WTC11 (cell line): Measurements from ENCODE around the gene BEND5. TPM values are rescaled to one million over a fixed set of nuclear protein-coding genes. Genes with fewer than 3 reads are reported as not detected.

Experiments used
- ATAC-seq: fragments of 200-7000 bp; cut with Tn5 transposase; 2 replicates; pipeline ENCODE4 v1.10.0; 2021; ENCODE audit warnings: mild to moderate bottlenecking, moderate library complexity
- CTCF ChIA-PET: fragments of 300-600 bp; sonication (Branson Sonifier 250); formaldehyde crosslinking; loops from one replicate; lab custom pipeline; 2021; ENCODE audit warnings: antibody characterized with exemption; lab: Charles Lee
- POLR2A ChIA-PET: fragments of 350-600 bp; sonication (Branson Sonifier 250); formaldehyde crosslinking; loops from one replicate; lab custom pipeline; 2021; ENCODE audit warnings: antibody characterized with exemption; lab: Charles Lee
- DNase-seq: peaks from one replicate; pipeline ENCODE4 v3.0.0; 2021; ENCODE audit warnings: low spot score
- H3K27ac Mint-ChIP-seq: 2 replicates; pipeline ENCODE4 v1.8.0; 2021; ENCODE audit warnings: mixed read lengths
- H3K27me3 Mint-ChIP-seq: 2 replicates; pipeline ENCODE4 v1.8.0; 2021; ENCODE audit warnings: low read depth, mild to moderate bottlenecking, moderate library complexity, mixed read lengths
- H3K36me3 Mint-ChIP-seq: 2 replicates; pipeline ENCODE4 v1.8.0; 2021; ENCODE audit warnings: mixed read lengths
- H3K4me1 Mint-ChIP-seq: 2 replicates; pipeline ENCODE4 v1.8.0; 2022; ENCODE audit warnings: mixed read lengths
- H3K4me3 Mint-ChIP-seq: 2 replicates; pipeline ENCODE4 v1.8.0; 2021; ENCODE audit warnings: mild to moderate bottlenecking, moderate library complexity, mixed read lengths
- H3K9me3 Mint-ChIP-seq: 2 replicates; pipeline ENCODE4 v1.8.0; 2021; ENCODE audit warnings: mixed read lengths
- ATF2 ChIP-seq: sonication (generic); formaldehyde crosslinking; IDR thresholded peaks from 2 replicates; pipeline ENCODE4 v1.8.1; 2022; ENCODE audit warnings: low read depth, missing genetic modification reagents, borderline replicate concordance
- E2F4 ChIP-seq: sonication (generic); formaldehyde crosslinking; IDR thresholded peaks from 2 replicates; pipeline ENCODE4 v1.8.1; 2022; ENCODE audit warnings: low read depth, mild to moderate bottlenecking, moderate library complexity, missing genetic modification reagents, borderline replicate concordance
- FOXJ3 ChIP-seq: sonication (generic); formaldehyde crosslinking; IDR thresholded peaks from 2 replicates; pipeline ENCODE4 v1.9.0; 2021; ENCODE audit warnings: missing genetic modification reagents, mild to moderate bottlenecking, borderline replicate concordance
- IRF2 ChIP-seq: sonication (generic); formaldehyde crosslinking; IDR thresholded peaks from 2 replicates; pipeline ENCODE4 v1.8.0; 2022; ENCODE audit warnings: low read depth, missing genetic modification reagents, borderline replicate concordance
- NR2C2 ChIP-seq: sonication (generic); formaldehyde crosslinking; IDR thresholded peaks from 2 replicates; pipeline ENCODE4 v1.8.0; 2022; ENCODE audit warnings: mild to moderate bottlenecking, missing genetic modification reagents
- RELA ChIP-seq: sonication (generic); formaldehyde crosslinking; IDR thresholded peaks from 2 replicates; pipeline ENCODE4 v1.8.1; 2022; ENCODE audit warnings: missing genetic modification reagents, mild to moderate bottlenecking, borderline replicate concordance
- SP1 ChIP-seq: sonication (generic); formaldehyde crosslinking; conservative IDR thresholded peaks from 2 replicates; pipeline ENCODE4 v1.8.1; 2022; ENCODE audit warnings: missing genetic modification reagents
- TCF7 ChIP-seq: sonication (generic); formaldehyde crosslinking; IDR thresholded peaks from 2 replicates; pipeline ENCODE4 v1.8.0; 2022; ENCODE audit warnings: mild to moderate bottlenecking, low read depth, missing genetic modification reagents, moderate library complexity
- ZNF416 ChIP-seq: fragments of 250-450 bp; sonication (Bioruptor Pico); IDR thresholded peaks from 2 replicates; pipeline ENCODE4 v1.9.0; 2021; ENCODE audit warnings: mild to moderate bottlenecking, inconsistent platforms
- total RNA-seq: library from RNA; stranded (reverse); gene quantifications from 3 replicates; pipeline ENCODE4 v1.2.3, GENCODE V29; 2021
- TF ChIP-seq, protein P1 (sequence below): sonication (generic); formaldehyde crosslinking; IDR thresholded peaks from 2 replicates; pipeline ENCODE4 v1.8.1; 2022; ENCODE audit warnings: missing genetic modification reagents, borderline replicate concordance
- TF ChIP-seq, protein P2 (sequence below): sonication (generic); formaldehyde crosslinking; IDR thresholded peaks from 2 replicates; pipeline ENCODE4 v1.8.1; 2023; ENCODE audit warnings: mild to moderate bottlenecking, missing genetic modification reagents
- TF ChIP-seq, protein P3 (sequence below): fragments of 200-600 bp; IDR thresholded peaks from 2 replicates; pipeline ENCODE4 v1.8.0; 2022; ENCODE audit warnings: antibody characterized with exemption
- TF ChIP-seq, protein P4 (sequence below): sonication (generic); formaldehyde crosslinking; IDR thresholded peaks from 2 replicates; pipeline ENCODE4 v1.8.1; 2023; ENCODE audit warnings: mild to moderate bottlenecking, missing genetic modification reagents
- TF ChIP-seq, protein P5 (sequence below): sonication (generic); formaldehyde crosslinking; IDR thresholded peaks from 2 replicates; pipeline ENCODE4 v1.8.1; 2023; ENCODE audit warnings: mild to moderate bottlenecking, missing genetic modification reagents, moderate library complexity

BEND5 gene
- total RNA-seq, 1 experiment from 2014 or later = 4.9 TPM

DNA sequence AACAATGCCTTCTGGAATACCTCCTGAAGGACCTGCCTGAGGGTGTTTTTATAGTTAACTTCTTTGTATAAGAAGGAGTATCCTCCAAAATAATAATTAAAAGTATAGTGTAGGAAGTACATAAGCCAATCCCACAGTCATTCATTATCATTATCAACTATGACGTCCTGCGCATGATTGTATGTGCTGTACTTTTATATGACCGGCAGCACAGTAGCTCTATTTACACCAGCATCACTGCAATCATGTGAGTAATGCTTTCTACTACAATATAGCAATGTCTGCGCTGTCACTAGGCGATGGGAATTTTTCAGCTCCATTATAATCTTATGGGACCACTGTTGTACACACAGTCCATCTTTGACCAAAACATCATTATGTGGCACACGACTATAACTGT is 72.0 kb downstream of the BEND5 start:
- H3K27me3 Mint-ChIP-seq = no peaks in the 10 kb centered on the region
- no peak overlapping the region for H3K27ac Mint-ChIP-seq
- ATAC-seq = no peak
- no peaks in the 10 kb centered on the region for H3K9me3 Mint-ChIP-seq
- CTCF ChIA-PET = interaction anchor here (1.3 to 1.9 kb wide), 2 partner anchors 27 to 132 kb away, joined by 4 to 8 read pairs; no protein-coding TSS in a partner anchor
- H3K36me3 Mint-ChIP-seq = no peaks in the 10 kb centered on the region
- no peak for TF ChIP-seq TCF7 (CRISPR knock-in tag)
- TF ChIP-seq, protein P1, sequence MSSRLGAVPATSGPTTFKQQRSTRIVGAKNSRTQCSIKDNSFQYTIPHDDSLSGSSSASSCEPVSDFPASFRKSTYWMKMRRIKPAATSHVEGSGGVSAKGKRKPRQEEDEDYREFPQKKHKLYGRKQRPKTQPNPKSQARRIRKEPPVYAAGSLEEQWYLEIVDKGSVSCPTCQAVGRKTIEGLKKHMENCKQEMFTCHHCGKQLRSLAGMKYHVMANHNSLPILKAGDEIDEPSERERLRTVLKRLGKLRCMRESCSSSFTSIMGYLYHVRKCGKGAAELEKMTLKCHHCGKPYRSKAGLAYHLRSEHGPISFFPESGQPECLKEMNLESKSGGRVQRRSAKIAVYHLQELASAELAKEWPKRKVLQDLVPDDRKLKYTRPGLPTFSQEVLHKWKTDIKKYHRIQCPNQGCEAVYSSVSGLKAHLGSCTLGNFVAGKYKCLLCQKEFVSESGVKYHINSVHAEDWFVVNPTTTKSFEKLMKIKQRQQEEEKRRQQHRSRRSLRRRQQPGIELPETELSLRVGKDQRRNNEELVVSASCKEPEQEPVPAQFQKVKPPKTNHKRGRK = no peak
- TF ChIP-seq, all 79 proteins: peak for 0
- POLR2A ChIA-PET = no interaction called here
- no peak for DNase-seq
- Mint-ChIP-seq H3K4me1 (peaks cover 6% of the 10 kb centered on the region), H3K4me3 (no peak overlapping the region)

DNA sequence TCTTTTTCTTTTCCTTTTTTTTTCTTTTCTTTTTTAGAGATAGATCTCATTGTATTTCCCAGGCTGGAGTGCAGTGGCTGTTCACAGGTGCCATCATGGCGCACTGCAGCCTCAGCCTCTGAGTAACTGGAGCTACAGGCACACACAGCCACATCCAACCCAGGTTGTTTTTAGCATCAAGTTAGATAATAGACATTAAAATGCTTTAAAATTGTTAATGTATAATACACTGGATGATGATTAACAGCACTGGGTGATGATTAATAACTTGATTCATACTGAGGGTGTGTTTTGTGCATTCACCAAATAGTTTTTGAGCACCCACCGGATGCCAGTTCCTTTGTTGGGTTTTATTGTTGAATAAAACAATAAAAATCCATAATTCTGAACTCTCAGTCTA is 75.2 kb downstream of the BEND5 start:
- ATAC-seq = no peak
- DNase-seq = no peak
- H3K4me3 Mint-ChIP-seq = no peak overlapping the region
- ChIA-PET POLR2A (no interaction called here), CTCF (interaction anchor here (0.6 to 7.3 kb wide), 2 partner anchors 13 to 128 kb away, joined by 3 to 82 read pairs; no protein-coding TSS in a partner anchor)
- peaks cover 5% of the 10 kb centered on the region for H3K4me1 Mint-ChIP-seq
- H3K36me3 Mint-ChIP-seq = no peaks in the 10 kb centered on the region
- no peak for TF ChIP-seq SP1 (CRISPR knock-in tag)
- TF ChIP-seq IRF2 = no peak
- TF ChIP-seq, protein P2, sequence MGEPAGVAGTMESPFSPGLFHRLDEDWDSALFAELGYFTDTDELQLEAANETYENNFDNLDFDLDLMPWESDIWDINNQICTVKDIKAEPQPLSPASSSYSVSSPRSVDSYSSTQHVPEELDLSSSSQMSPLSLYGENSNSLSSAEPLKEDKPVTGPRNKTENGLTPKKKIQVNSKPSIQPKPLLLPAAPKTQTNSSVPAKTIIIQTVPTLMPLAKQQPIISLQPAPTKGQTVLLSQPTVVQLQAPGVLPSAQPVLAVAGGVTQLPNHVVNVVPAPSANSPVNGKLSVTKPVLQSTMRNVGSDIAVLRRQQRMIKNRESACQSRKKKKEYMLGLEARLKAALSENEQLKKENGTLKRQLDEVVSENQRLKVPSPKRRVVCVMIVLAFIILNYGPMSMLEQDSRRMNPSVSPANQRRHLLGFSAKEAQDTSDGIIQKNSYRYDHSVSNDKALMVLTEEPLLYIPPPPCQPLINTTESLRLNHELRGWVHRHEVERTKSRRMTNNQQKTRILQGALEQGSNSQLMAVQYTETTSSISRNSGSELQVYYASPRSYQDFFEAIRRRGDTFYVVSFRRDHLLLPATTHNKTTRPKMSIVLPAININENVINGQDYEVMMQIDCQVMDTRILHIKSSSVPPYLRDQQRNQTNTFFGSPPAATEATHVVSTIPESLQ = no peak
- no peaks in the 10 kb centered on the region for H3K9me3 Mint-ChIP-seq
- no peak overlapping the region for H3K27ac Mint-ChIP-seq
- no peaks in the 10 kb centered on the region for H3K27me3 Mint-ChIP-seq

- CTCF ChIA-PET = interaction anchor here (0.7 to 7.3 kb wide), 17 partner anchors 9 to 225 kb away, joined by 3 to 82 read pairs (median 4); partner anchors contain the start of gene SPATA6
- no peak for TF ChIP-seq ZNF416 (CRISPR knock-in tag)
- TF ChIP-seq, protein P3, sequence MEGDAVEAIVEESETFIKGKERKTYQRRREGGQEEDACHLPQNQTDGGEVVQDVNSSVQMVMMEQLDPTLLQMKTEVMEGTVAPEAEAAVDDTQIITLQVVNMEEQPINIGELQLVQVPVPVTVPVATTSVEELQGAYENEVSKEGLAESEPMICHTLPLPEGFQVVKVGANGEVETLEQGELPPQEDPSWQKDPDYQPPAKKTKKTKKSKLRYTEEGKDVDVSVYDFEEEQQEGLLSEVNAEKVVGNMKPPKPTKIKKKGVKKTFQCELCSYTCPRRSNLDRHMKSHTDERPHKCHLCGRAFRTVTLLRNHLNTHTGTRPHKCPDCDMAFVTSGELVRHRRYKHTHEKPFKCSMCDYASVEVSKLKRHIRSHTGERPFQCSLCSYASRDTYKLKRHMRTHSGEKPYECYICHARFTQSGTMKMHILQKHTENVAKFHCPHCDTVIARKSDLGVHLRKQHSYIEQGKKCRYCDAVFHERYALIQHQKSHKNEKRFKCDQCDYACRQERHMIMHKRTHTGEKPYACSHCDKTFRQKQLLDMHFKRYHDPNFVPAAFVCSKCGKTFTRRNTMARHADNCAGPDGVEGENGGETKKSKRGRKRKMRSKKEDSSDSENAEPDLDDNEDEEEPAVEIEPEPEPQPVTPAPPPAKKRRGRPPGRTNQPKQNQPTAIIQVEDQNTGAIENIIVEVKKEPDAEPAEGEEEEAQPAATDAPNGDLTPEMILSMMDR = peak; percentile 85
- TF ChIP-seq, all 79 proteins: peak for 1
- DNase-seq = peak; percentile 85
- Mint-ChIP-seq H3K9me3 (no peaks in the 10 kb centered on the region), H3K27me3 (no peaks in the 10 kb centered on the region), H3K4me1 (peaks cover 3% of the 10 kb centered on the region), H3K27ac (no peak overlapping the region), H3K36me3 (no peaks in the 10 kb centered on the region), H3K4me3 (no peak overlapping the region)
- POLR2A ChIA-PET = no interaction called here
- ATAC-seq = peak; percentile 80
Observed at GRCh38 chr1:48697066-48697707, 79.5 kb downstream of the BEND5 start.

DNA sequence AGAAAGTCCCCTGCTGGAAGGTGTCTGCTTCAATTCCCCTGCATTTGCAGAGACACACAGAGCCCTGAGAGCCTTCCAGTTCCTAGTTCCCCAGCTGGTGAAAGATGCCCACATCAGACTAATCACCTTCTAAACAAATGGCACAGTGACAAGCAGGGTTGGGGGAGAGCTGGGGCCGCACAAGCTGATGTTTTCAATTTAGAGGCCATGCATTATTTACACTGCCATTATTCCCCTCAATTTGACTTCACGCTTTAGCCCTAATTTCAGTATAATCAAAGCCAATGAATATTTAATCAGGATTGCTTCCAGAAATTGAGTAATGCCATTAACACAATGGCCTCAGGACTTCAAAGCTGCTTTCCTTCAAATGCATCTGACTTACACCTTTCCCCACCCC is 81.5 kb downstream of the BEND5 start:
- no peak for ATAC-seq
- Mint-ChIP-seq H3K27ac (no peak overlapping the region), H3K4me3 (no peak overlapping the region), H3K9me3 (no peaks in the 10 kb centered on the region), H3K27me3 (no peaks in the 10 kb centered on the region), H3K4me1 (peaks cover 7% of the 10 kb centered on the region), H3K36me3 (no peaks in the 10 kb centered on the region)
- CTCF ChIA-PET = interaction anchor here (1.6 to 7.3 kb wide), 3 partner anchors 17 to 122 kb away, joined by 4 to 82 read pairs (median 65); no protein-coding TSS in a partner anchor
- POLR2A ChIA-PET = no interaction called here
- no peak for DNase-seq
- TF ChIP-seq FOXJ3 (CRISPR knock-in tag) (no peak), E2F4 (CRISPR knock-in tag) (no peak), SP1 (CRISPR knock-in tag) (no peak), RELA (CRISPR knock-in tag) (no peak), ATF2 (CRISPR knock-in tag) (no peak), TCF7 (CRISPR knock-in tag) (no peak), NR2C2 (CRISPR knock-in tag) (no peak)
- TF ChIP-seq, protein P4, sequence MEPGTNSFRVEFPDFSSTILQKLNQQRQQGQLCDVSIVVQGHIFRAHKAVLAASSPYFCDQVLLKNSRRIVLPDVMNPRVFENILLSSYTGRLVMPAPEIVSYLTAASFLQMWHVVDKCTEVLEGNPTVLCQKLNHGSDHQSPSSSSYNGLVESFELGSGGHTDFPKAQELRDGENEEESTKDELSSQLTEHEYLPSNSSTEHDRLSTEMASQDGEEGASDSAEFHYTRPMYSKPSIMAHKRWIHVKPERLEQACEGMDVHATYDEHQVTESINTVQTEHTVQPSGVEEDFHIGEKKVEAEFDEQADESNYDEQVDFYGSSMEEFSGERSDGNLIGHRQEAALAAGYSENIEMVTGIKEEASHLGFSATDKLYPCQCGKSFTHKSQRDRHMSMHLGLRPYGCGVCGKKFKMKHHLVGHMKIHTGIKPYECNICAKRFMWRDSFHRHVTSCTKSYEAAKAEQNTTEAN = no peak
- TF ChIP-seq, protein P1 = no peak
- TF ChIP-seq, protein P5, sequence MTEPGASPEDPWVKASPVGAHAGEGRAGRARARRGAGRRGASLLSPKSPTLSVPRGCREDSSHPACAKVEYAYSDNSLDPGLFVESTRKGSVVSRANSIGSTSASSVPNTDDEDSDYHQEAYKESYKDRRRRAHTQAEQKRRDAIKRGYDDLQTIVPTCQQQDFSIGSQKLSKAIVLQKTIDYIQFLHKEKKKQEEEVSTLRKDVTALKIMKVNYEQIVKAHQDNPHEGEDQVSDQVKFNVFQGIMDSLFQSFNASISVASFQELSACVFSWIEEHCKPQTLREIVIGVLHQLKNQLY (CRISPR knock-in tag) = no peak
